NB4 (cell line): ENCODE data around the gene MYD88.

Experiments
- DNase-seq: peaks from one replicate; pipeline ENCODE4 v3.0.0; 2010; ENCODE audit warnings: low read depth
- H3K4me3 ChIP-seq: one replicate; pipeline ENCODE4 v1.5.1; 2011; ENCODE audit warnings: mild to moderate bottlenecking, low read depth, low read length, moderate library complexity
- CTCF ChIP-seq: IDR thresholded peaks from one replicate; pipeline ENCODE4 v1.5.1; 2012; ENCODE audit warnings: low read depth, low read length
- MYC ChIP-seq: IDR thresholded peaks from 2 replicates; pipeline ENCODE4 v1.6.1; 2011; ENCODE audit warnings: low read depth, low read length
- POLR2A ChIP-seq: IDR thresholded peaks from 2 replicates; pipeline ENCODE4 v1.6.1; 2011; ENCODE audit warnings: mild to moderate bottlenecking; ENCODE audit not compliant: insufficient read length; ENCODE audit errors: extremely low read depth
- TF ChIP-seq, protein P1 (sequence below): IDR thresholded peaks from 2 replicates; pipeline ENCODE4 v1.6.1; 2011; ENCODE audit warnings: low read depth, low read length

The MYD88 gene

DNA sequence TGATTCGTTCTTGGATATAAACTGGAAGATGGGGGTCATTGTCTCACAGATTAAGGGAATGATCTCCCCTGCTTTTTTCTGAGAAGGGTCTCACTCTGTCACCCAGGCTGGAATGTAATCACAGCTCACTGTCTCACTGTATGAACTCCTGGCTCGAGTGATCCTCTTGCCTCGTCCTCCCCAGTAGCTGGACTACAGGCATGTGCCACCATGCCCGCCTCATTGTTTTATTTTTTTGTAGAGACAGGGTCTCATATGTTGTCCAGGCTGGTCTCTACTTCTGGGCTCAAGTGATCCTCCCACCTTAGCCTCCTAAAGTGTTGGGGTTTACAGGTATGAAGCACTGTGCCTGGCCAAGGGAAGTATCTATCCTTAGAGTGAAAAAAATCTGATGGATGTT is 32.3 kb downstream of the MYD88 start:
- TF ChIP-seq CTCF (no peak), MYC (no peak), POLR2A (no peak)
- TF ChIP-seq, protein P1, sequence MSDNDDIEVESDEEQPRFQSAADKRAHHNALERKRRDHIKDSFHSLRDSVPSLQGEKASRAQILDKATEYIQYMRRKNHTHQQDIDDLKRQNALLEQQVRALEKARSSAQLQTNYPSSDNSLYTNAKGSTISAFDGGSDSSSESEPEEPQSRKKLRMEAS = no peak
- no peak overlapping the region for H3K4me3 ChIP-seq

DNA sequence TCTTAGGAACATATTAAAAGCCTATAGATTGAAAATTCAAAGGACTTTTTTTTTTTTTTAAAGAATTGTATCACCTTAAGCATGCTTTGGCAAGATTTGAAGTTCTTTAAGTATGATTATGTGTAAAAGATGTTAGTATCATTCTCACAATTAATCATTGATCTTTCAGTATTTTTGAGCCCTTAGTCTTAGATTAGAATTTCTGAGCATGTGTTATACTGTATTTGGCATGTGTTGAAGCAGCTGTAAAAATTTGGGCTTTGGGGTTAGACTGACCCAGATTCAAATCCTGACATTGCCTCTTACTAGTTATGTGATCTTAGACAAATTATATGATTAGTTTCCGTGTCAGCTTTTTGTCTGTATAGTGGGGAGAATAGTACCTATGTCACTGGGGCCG is 33.2 kb downstream of the MYD88 start:
- DNase-seq = no peak
- H3K4me3 ChIP-seq = no peak overlapping the region
- TF ChIP-seq MYC = no peak
- TF ChIP-seq CTCF = no peak
- TF ChIP-seq, protein P1 = no peak
- no peak for TF ChIP-seq POLR2A

More for the DNA sequence above, 32.3 kb downstream of the MYD88 start:
- DNase-seq = no peak

GRCh38 chr3:38173834-38174418 is 35.5 kb downstream of the MYD88 start:
- no peak overlapping the region for H3K4me3 ChIP-seq
- no peak for DNase-seq
- no peak for TF ChIP-seq CTCF
- TF ChIP-seq, protein P1 = no peak
- TF ChIP-seq MYC = no peak
- no peak for TF ChIP-seq POLR2A

DNA sequence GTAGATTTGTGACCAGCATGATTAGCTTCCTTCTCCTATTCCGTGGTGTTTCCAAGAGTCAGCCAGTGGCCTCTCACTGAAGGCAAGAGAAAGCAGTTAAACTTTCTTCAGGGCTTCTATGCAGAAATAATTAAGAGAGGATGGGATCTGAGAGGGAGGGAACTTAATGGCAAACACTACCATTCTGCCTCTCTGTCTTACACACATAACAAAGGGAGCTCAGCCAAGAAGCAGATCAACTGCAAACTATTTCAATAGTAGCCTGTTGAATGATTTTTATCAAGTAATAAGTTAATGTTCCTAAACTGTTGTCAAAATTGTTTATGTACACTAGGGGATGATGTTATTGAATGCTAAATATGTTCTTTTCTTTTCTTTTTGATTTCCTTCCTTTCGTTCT is 38.7 kb downstream of the MYD88 start:
- no peak overlapping the region for H3K4me3 ChIP-seq
- TF ChIP-seq, protein P1 = no peak
- TF ChIP-seq POLR2A = no peak
- DNase-seq = no peak

DNA sequence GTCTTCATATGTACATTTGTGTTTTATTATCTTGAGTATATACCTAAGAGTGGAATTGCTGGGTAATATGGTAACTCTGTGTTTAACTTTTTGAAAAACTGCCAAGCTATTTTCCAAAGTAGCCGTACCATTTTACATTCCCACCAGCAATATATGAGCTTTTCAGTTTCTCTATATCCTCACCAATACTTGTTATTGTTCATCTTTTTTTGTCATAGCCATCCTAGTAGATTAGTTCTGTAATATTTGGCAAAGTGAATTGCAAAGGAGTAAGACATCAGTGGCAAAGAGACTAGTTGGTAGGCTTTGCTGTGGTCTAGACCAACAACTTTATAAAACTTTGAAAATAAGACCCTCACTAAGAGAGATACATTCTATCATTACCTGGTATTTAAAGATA is 48.3 kb downstream of the MYD88 start:
- TF ChIP-seq MYC (no peak), POLR2A (no peak), CTCF (no peak)
- TF ChIP-seq, protein P1 = no peak
- no peak overlapping the region for H3K4me3 ChIP-seq
- DNase-seq = no peak

DNA sequence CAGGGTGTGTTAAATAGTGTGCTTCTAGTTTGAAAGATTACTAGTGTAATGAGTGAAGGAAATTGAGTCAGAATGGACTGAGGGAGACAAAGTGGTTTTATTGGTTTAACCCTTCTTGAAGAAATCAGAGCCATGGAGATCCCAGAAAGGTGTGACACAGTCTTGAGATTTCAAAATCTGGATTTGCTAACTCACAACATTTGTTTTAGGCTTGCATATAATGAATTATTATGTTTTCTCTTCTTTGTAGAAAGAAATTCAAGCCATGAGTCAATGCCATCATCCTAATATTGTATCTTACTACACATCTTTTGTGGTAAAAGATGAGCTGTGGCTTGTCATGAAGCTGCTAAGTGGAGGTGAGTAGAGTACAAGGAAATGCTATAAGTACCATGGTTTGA is 52.0 kb downstream of the MYD88 start:
- no peak overlapping the region for H3K4me3 ChIP-seq

More for the DNA sequence above, 52.0 kb downstream of the MYD88 start:
- DNase-seq = no peak
- TF ChIP-seq MYC = no peak
- TF ChIP-seq, protein P1 = no peak
- no peak for TF ChIP-seq POLR2A
- TF ChIP-seq CTCF = no peak
